ENCODE results near the gene LYPD1.

LYPD1 gene

GRCh38 chr2:132595186-132595585, 74.8 kb downstream of the LYPD1 start:
- DNase-seq (ENCODE audit: low spot score), result no peak
